A549 (cell line): ENCODE data around the gene NEDD9.

ENCODE experiments used
- CTCF ChIP-seq: fragments of >200 bp; sonication (Bioruptor Twin); formaldehyde crosslinking; IDR thresholded peaks from 3 replicates; pipeline ENCODE4 v1.5.1; 2016
- EP300 ChIP-seq, 2 experiments: fragments of >200 bp; sonication (Bioruptor Twin); formaldehyde crosslinking; IDR thresholded peaks; 2 replicates in 1 of 2; 3 replicates in 1 of 2; pipeline ENCODE4 v1.6.1; 2016 to 2017
- JUNB ChIP-seq: fragments of >200 bp; sonication (Bioruptor Twin); formaldehyde crosslinking; IDR thresholded peaks from 2 replicates; pipeline ENCODE4 v1.6.1; 2016
- POLR2A ChIP-seq: IDR thresholded peaks from 2 replicates; pipeline ENCODE4 v1.6.1; 2012; ENCODE audit warnings: mild to moderate bottlenecking, low read length
- RARB ChIP-seq: fragments of 250-450 bp; sonication (Bioruptor Pico); IDR thresholded peaks from 2 replicates; pipeline ENCODE4 v1.8.0; 2021; ENCODE audit warnings: mild to moderate bottlenecking, moderate library complexity
- RNF2 ChIP-seq: fragments of 200-600 bp; sonication (generic); IDR thresholded peaks from 2 replicates; pipeline ENCODE4 v1.6.1; 2016; ENCODE audit warnings: low read depth, mild to moderate bottlenecking, antibody characterized with exemption, moderate library complexity, borderline replicate concordance
- ZFP36 ChIP-seq: fragments of 450-650 bp; IDR thresholded peaks from 2 replicates; pipeline ENCODE4 v1.6.1; 2014; ENCODE audit warnings: borderline replicate concordance; ENCODE audit not compliant: partially characterized antibody
- ZNF302 ChIP-seq: fragments of 250-450 bp; sonication (Bioruptor Pico); IDR thresholded peaks from 2 replicates; pipeline ENCODE4 v1.9.0; 2021; ENCODE audit warnings: inconsistent platforms, mild to moderate bottlenecking, moderate library complexity
- TF ChIP-seq, protein P1 (sequence below): fragments of >200 bp; sonication (Bioruptor Twin); formaldehyde crosslinking; IDR thresholded peaks from 3 replicates; pipeline ENCODE4 v1.6.1; 2016
- TF ChIP-seq, protein P2 (sequence below): IDR thresholded peaks from 2 replicates; pipeline ENCODE4 v1.6.1; 2012

GRCh38 chr6:11243861-11244260, 11.4 kb upstream of the NEDD9 start:
- TF ChIP-seq RARB (CRISPR knock-in tag) (no peak), CTCF (no peak), ZNF302 (CRISPR knock-in tag) (no peak), RNF2 (no peak), POLR2A (no peak), ZFP36 (no peak), EP300 (IDR thresholded peaks at IDR 0.05) (no peak), JUNB (no peak)
- TF ChIP-seq, protein P1, sequence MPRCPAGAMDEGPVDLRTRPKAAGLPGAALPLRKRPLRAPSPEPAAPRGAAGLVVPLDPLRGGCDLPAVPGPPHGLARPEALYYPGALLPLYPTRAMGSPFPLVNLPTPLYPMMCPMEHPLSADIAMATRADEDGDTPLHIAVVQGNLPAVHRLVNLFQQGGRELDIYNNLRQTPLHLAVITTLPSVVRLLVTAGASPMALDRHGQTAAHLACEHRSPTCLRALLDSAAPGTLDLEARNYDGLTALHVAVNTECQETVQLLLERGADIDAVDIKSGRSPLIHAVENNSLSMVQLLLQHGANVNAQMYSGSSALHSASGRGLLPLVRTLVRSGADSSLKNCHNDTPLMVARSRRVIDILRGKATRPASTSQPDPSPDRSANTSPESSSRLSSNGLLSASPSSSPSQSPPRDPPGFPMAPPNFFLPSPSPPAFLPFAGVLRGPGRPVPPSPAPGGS: no peak
- TF ChIP-seq, protein P2, sequence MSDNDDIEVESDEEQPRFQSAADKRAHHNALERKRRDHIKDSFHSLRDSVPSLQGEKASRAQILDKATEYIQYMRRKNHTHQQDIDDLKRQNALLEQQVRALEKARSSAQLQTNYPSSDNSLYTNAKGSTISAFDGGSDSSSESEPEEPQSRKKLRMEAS: no peak
